ENCODE results near the gene MPRIP.

The MPRIP gene

GRCh38 chr17:17051380-17051779 lies 9.1 kb downstream of the MPRIP start:
- no peak for TF ChIP-seq TCF12 (IDR thresholded peaks at IDR 0.05; ENCODE audit: low read depth)
- TF ChIP-seq, protein P1, sequence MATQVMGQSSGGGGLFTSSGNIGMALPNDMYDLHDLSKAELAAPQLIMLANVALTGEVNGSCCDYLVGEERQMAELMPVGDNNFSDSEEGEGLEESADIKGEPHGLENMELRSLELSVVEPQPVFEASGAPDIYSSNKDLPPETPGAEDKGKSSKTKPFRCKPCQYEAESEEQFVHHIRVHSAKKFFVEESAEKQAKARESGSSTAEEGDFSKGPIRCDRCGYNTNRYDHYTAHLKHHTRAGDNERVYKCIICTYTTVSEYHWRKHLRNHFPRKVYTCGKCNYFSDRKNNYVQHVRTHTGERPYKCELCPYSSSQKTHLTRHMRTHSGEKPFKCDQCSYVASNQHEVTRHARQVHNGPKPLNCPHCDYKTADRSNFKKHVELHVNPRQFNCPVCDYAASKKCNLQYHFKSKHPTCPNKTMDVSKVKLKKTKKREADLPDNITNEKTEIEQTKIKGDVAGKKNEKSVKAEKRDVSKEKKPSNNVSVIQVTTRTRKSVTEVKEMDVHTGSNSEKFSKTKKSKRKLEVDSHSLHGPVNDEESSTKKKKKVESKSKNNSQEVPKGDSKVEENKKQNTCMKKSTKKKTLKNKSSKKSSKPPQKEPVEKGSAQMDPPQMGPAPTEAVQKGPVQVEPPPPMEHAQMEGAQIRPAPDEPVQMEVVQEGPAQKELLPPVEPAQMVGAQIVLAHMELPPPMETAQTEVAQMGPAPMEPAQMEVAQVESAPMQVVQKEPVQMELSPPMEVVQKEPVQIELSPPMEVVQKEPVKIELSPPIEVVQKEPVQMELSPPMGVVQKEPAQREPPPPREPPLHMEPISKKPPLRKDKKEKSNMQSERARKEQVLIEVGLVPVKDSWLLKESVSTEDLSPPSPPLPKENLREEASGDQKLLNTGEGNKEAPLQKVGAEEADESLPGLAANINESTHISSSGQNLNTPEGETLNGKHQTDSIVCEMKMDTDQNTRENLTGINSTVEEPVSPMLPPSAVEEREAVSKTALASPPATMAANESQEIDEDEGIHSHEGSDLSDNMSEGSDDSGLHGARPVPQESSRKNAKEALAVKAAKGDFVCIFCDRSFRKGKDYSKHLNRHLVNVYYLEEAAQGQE (IDR thresholded peaks at IDR 0.05; ENCODE audit: low read depth), result no peak

GRCh38 chr17:17051791-17052461 lies 9.7 kb downstream of the MPRIP start:
- TF ChIP-seq EGR1 (IDR thresholded peaks at IDR 0.05), result no peak
- TF ChIP-seq ZBTB7A (IDR thresholded peaks at IDR 0.05; ENCODE audit: low read depth), result no peak
- no peak for TF ChIP-seq USF1 (IDR thresholded peaks at IDR 0.05)
- TF ChIP-seq FOXM1 (IDR thresholded peaks at IDR 0.05; ENCODE audit: borderline replicate concordance, low read depth), result no peak
- no peak for TF ChIP-seq TCF12 (IDR thresholded peaks at IDR 0.05; ENCODE audit: low read depth)
- TF ChIP-seq CEBPB (IDR thresholded peaks at IDR 0.05), result no peak
- no peak for TF ChIP-seq CREB1 (IDR thresholded peaks at IDR 0.05; ENCODE audit: low read depth)
- TF ChIP-seq EP300 (IDR thresholded peaks at IDR 0.05; ENCODE audit: borderline replicate concordance), result no peak
- TF ChIP-seq, protein P2, sequence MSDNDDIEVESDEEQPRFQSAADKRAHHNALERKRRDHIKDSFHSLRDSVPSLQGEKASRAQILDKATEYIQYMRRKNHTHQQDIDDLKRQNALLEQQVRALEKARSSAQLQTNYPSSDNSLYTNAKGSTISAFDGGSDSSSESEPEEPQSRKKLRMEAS (IDR thresholded peaks at IDR 0.05), result no peak
- TF ChIP-seq NFIC (IDR thresholded peaks at IDR 0.05), result no peak
- no peak for TF ChIP-seq YY1 (IDR thresholded peaks at IDR 0.05; ENCODE audit: low read depth)
- TF ChIP-seq TAF1 (IDR thresholded peaks at IDR 0.05; ENCODE audit: low read depth), result no peak

DNA sequence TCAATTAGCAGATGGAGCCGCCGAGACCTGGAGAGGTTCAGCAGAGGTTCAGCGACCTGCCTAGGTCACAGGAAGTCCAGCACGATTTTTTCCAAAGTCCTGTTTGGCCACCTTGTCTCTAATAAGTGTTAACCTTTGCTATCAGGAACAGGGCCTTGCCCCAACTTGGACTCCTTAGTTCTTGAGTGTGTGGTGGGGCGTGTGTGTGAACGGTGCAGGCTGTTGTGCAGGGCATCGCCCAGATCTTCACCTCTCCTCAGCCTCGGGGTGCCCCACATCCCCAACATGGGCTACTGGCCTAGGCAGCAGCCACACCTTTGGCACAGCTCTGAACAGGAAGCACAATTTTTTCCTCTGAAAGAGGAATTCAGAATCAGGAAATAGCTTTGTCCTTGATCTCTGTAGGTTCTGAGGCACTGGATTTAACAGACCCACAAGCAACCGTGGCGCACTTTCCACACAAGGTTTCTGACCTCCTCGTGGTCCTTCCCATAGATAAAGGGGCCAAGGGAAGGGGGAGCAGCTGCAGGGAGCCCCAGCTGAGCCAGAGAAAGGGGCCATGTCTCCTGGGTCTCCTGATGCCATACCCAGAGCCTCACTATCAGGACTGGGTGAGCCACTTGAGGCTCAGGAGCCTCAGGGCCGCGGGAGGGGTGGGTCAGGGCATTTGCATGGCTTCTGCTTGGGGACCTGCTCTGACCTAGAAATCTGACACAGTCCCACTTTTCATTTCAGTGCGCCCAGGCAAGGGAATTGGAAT lies 10.4 kb downstream of the MPRIP start:
- TF ChIP-seq TAF1 (IDR thresholded peaks at IDR 0.05; ENCODE audit: low read depth), result no peak
- TF ChIP-seq TEAD4 (IDR thresholded peaks at IDR 0.05), result no peak
- no peak for TF ChIP-seq NFIC (IDR thresholded peaks at IDR 0.05)
- TF ChIP-seq RAD21 (IDR thresholded peaks at IDR 0.05; ENCODE audit: low read depth), result no peak
- no peak for TF ChIP-seq CEBPB (IDR thresholded peaks at IDR 0.05)
- TF ChIP-seq TCF12 (IDR thresholded peaks at IDR 0.05; ENCODE audit: low read depth), result no peak
- no peak for TF ChIP-seq ZBTB7A (IDR thresholded peaks at IDR 0.05; ENCODE audit: low read depth)
- no peak for TF ChIP-seq USF1 (IDR thresholded peaks at IDR 0.05)
- TF ChIP-seq, protein P1 (IDR thresholded peaks at IDR 0.05; ENCODE audit: low read depth), result no peak
- TF ChIP-seq, protein P2 (IDR thresholded peaks at IDR 0.05), result no peak
- TF ChIP-seq CREB1 (IDR thresholded peaks at IDR 0.05; ENCODE audit: low read depth), result no peak
- TF ChIP-seq FOXM1 (IDR thresholded peaks at IDR 0.05; ENCODE audit: borderline replicate concordance, low read depth), result no peak
- TF ChIP-seq EGR1 (IDR thresholded peaks at IDR 0.05), result no peak
- no peak for TF ChIP-seq EP300 (IDR thresholded peaks at IDR 0.05; ENCODE audit: borderline replicate concordance)
- TF ChIP-seq YY1 (IDR thresholded peaks at IDR 0.05; ENCODE audit: low read depth), result no peak

DNA sequence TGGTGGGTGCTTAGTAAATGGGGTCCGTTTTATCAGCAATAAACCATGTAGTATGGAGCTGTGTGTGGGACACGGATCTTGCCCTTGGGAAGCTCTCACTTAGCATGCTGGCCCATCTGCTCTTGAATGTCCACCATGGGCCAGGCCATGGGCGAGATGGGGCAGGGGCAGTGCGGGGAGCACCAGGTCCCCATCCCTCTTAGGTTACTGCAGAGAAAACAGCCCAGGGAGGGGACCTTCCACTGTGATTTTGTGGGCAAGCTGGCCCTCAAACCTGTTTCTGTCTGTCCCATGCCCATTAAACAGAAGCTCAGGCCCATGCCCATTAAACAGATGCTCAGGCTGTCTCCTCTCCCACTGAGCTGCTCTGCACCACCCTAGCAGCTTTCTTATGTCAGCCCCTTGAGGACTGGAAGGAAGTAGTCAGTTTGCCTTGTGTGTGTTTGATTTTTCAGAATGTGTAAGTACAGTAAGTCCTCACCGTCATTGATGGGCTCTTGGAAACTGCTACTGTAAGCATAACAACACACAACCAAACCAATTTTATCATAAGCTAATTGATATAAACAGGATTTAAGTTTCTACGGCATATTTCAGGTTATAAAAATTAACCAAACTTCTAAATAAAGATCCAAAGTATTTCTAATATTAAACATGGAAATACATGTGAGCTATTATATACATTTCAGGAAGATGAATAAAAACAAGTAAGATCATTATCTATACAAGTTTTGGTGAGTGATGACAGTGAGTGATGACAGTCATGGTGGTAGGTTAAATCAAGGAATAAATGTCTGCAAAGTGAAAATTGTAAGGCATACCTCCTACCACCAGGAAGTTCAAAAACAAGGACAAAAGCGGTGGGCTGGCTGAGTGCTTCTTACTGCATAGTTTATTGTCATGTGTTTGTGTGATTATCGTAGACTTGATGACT lies 11.5 kb downstream of the MPRIP start:
- TF ChIP-seq CREB1 (IDR thresholded peaks at IDR 0.05; ENCODE audit: low read depth), result no peak
- TF ChIP-seq CEBPB (IDR thresholded peaks at IDR 0.05), result no peak
- TF ChIP-seq FOXM1 (IDR thresholded peaks at IDR 0.05; ENCODE audit: borderline replicate concordance, low read depth), result no peak
- no peak for TF ChIP-seq YY1 (IDR thresholded peaks at IDR 0.05; ENCODE audit: low read depth)
- no peak for TF ChIP-seq TCF12 (IDR thresholded peaks at IDR 0.05; ENCODE audit: low read depth)
- no peak for TF ChIP-seq ZBTB7A (IDR thresholded peaks at IDR 0.05; ENCODE audit: low read depth)
- TF ChIP-seq, protein P2 (IDR thresholded peaks at IDR 0.05), result no peak

- TF ChIP-seq RAD21 (IDR thresholded peaks at IDR 0.05; ENCODE audit: low read depth) (no peak), USF1 (IDR thresholded peaks at IDR 0.05) (no peak)
These were observed 12.4 kb downstream of the MPRIP start for GRCh38 chr17:17054636-17055035.

Measured in Ishikawa (cell line).